GM23338 (cell line): ENCODE measurements around the gene TFCP2. TPM values are rescaled to one million over a fixed set of nuclear protein-coding genes. Genes with fewer than 3 reads are reported as not detected.
A peak's percentile ranks its signal among the peaks of the same experiment; 100 is the strongest.
"Not testable (repeated sequence)": the region's sequence is repeated elsewhere in the genome, so short reads cannot be mapped to it uniquely, and the experiment has no call there.

ENCODE experiments used
- ATAC-seq: fragments of 200-7000 bp; cut with Tn5 transposase; 3 replicates; pipeline ENCODE4 v1.9.1; 2020
- DNase-seq: peaks from one replicate; pipeline ENCODE4 v3.0.0-alpha.2; 2015; ENCODE audit warnings: low spot score
- H2AFZ ChIP-seq: fragments of 200-600 bp; sonication (generic); 2 replicates; pipeline ENCODE4 v1.8.0; 2016; ENCODE audit warnings: antibody characterized with exemption, mild to moderate bottlenecking, moderate library complexity
- H3F3A ChIP-seq: fragments of 200-600 bp; sonication (generic); replicated peaks from 2 replicates; pipeline ENCODE4 v1.8.0; 2017; ENCODE audit warnings: antibody characterized with exemption, mixed run types, low read depth
- H3K27ac ChIP-seq: fragments of 200-600 bp; sonication (generic); 2 replicates; pipeline ENCODE4 v1.6.1; 2016; ENCODE audit warnings: low read depth
- H3K27me3 ChIP-seq: fragments of 200-600 bp; sonication (generic); 2 replicates; pipeline ENCODE4 v1.8.0; 2016; ENCODE audit warnings: mild to moderate bottlenecking, mixed run types, moderate library complexity; ENCODE audit not compliant: insufficient read depth
- H3K36me3 ChIP-seq: fragments of 200-600 bp; sonication (generic); 2 replicates; pipeline ENCODE4 v1.8.0; 2016; ENCODE audit warnings: mild to moderate bottlenecking; ENCODE audit not compliant: insufficient read depth
- H3K4me1 ChIP-seq: fragments of 200-600 bp; sonication (generic); 2 replicates; pipeline ENCODE4 v1.8.0; 2016; ENCODE audit warnings: mild to moderate bottlenecking, moderate library complexity; ENCODE audit not compliant: insufficient read depth
- H3K4me2 ChIP-seq: fragments of 200-600 bp; sonication (generic); 2 replicates; pipeline ENCODE4 v1.7.1; 2017; ENCODE audit warnings: mixed run types
- H3K4me3 ChIP-seq: fragments of 200-600 bp; sonication (generic); 2 replicates; pipeline ENCODE4 v1.6.1; 2016; ENCODE audit warnings: mixed run types
- H3K79me2 ChIP-seq: fragments of 200-600 bp; sonication (generic); replicated peaks from 2 replicates; pipeline ENCODE4 v1.8.0; 2017; ENCODE audit warnings: mild to moderate bottlenecking; ENCODE audit not compliant: insufficient read depth
- H3K9me2 ChIP-seq: fragments of 200-600 bp; sonication (generic); 2 replicates; pipeline ENCODE4 v1.8.0; 2017; ENCODE audit not compliant: insufficient read depth
- H4K20me1 ChIP-seq: fragments of 200-600 bp; sonication (generic); replicated peaks from 2 replicates; pipeline ENCODE4 v1.8.0; 2017; ENCODE audit warnings: mild to moderate bottlenecking; ENCODE audit not compliant: insufficient read depth
- H3K27ac Mint-ChIP-seq: 2 replicates; pipeline ENCODE4 v1.8.0; 2020; ENCODE audit warnings: inconsistent platforms, mild to moderate bottlenecking, moderate library complexity, mixed read lengths
- H3K27me3 Mint-ChIP-seq: 3 replicates; pipeline ENCODE4 v1.8.0; 2022; ENCODE audit warnings: low read depth, mild to moderate bottlenecking, moderate library complexity, mixed read lengths, inconsistent platforms; ENCODE audit not compliant: insufficient read depth, poor library complexity
- H3K36me3 Mint-ChIP-seq: 3 replicates; pipeline ENCODE4 v1.8.0; 2021; ENCODE audit warnings: low read depth, mild to moderate bottlenecking, inconsistent platforms, moderate library complexity, mixed read lengths
- H3K4me1 Mint-ChIP-seq: 3 replicates; pipeline ENCODE4 v1.8.0; 2020; ENCODE audit warnings: mild to moderate bottlenecking, inconsistent platforms, mixed read lengths
- H3K4me3 Mint-ChIP-seq: 3 replicates; pipeline ENCODE4 v1.8.0; 2021; ENCODE audit warnings: moderate library complexity, mild to moderate bottlenecking, inconsistent platforms, mixed read lengths
- H3K9me3 Mint-ChIP-seq: 3 replicates; pipeline ENCODE4 v1.8.0; 2020; ENCODE audit warnings: moderate library complexity, mild to moderate bottlenecking, inconsistent platforms, mixed read lengths
- CREB1 ChIP-seq: fragments of 250-450 bp; sonication (Bioruptor Pico); IDR thresholded peaks from 2 replicates; pipeline ENCODE4 v1.5.0; 2020; ENCODE audit warnings: low read depth, mild to moderate bottlenecking, moderate library complexity
- CTCF ChIP-seq, 2 experiments: fragments of 200-600 bp in 1 of 2; sonication (generic) in 1 of 2; conservative IDR thresholded peaks; 2 replicates each; pipeline versions ENCODE4 v1.5.1 to v1.6.1; 2016 to 2017; ENCODE audit warnings: antibody characterized with exemption in 2 of 2, low read depth in 2 of 2, mild to moderate bottlenecking in 2 of 2, moderate library complexity in 1 of 2
- ETS1 ChIP-seq: IDR thresholded peaks from 2 replicates; pipeline ENCODE4 v1.6.1; 2016; ENCODE audit warnings: antibody characterized with exemption
- EZH2 ChIP-seq: fragments of 200-600 bp; sonication (generic); IDR thresholded peaks from one replicate; pipeline ENCODE4 v1.8.0; 2017; ENCODE audit warnings: antibody characterized with exemption, mild to moderate bottlenecking, low read depth; ENCODE audit not compliant: unreplicated experiment
- JUNB ChIP-seq: IDR thresholded peaks from one replicate; pipeline ENCODE4 v1.6.1; 2016; ENCODE audit warnings: antibody characterized with exemption; ENCODE audit not compliant: unreplicated experiment
- NANOG ChIP-seq: IDR thresholded peaks from 2 replicates; pipeline ENCODE4 v1.6.1; 2016; ENCODE audit warnings: antibody characterized with exemption, borderline replicate concordance
- ZNF462 ChIP-seq: fragments of 250-450 bp; sonication (Bioruptor Pico); IDR thresholded peaks from 2 replicates; pipeline ENCODE4 v1.5.0; 2020; ENCODE audit warnings: mild to moderate bottlenecking, moderate library complexity
- polyA plus RNA-seq: library from polyadenylated mRNA; unstranded; fragments of >200 nt; fragmentation: Nextera tagmentation; extraction: Ambion mirVana; gene quantifications from 2 replicates; pipeline ENCODE4 v1.2.1, GENCODE V29; 2016
- total RNA-seq: library from RNA; depleted of rRNA; stranded (reverse); fragments of >200 nt; shearing (Covaris generic); gene quantifications from 2 replicates; pipeline ENCODE4 v1.2.3, GENCODE V29; 2014

The TFCP2 gene
- total and polyA plus RNA-seq, 2 experiments from 2014 or later, result 15.2 to 30.5 TPM

DNA sequence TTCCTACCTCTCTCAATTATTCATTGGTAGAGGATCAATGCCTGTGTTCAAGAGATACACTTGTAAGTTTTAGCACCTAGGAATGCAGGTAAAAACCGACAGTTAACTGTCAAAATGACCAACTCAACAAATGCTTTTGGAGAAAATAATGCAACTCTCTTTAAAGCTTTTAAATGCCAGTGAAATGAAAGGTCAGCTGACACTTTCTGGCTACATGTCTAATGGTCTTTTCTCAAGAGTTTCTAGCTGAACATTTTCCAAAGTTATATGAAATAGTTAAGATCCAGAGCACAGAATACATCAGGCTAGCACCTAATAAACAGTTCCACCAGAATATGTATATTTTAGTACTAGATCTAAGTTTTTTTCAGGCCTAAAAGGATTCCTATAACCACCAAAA, 91.5 kb downstream of the TFCP2 start (continued):
- no peak for TF ChIP-seq CTCF (conservative IDR thresholded peaks at IDR 0.05; ENCODE audit: low read depth in 2 of 2)
- TF ChIP-seq ETS1, result no peak

- DNase-seq, result no peak
- peaks cover 2% of the 10 kb centered on the region; the same call in 1 of the 2 replicates for H3F3A ChIP-seq
- Mint-ChIP-seq H3K27ac (no peak overlapping the region), H3K9me3 (no peaks in the 10 kb centered on the region), H3K4me1 (peaks cover 17% of the 10 kb centered on the region), H3K27me3 (peaks cover 7% of the 10 kb centered on the region), H3K4me3 (no peak overlapping the region; the same call in 2 of the 3 replicates), H3K36me3 (peaks cover 14% of the 10 kb centered on the region)
- H3K27ac ChIP-seq, result 0 out of 2 replicates have a peak overlapping the region, but pooled peaks have one; percentile 39
- H3K9me2 ChIP-seq, result no peaks in the 10 kb centered on the region
- H4K20me1 ChIP-seq, result peaks cover 31% of the 10 kb centered on the region
- peaks cover 72% of the 10 kb centered on the region for H3K79me2 ChIP-seq
- H3K36me3 ChIP-seq, result no peaks in the 10 kb centered on the region
- H3K27me3 ChIP-seq, result no peaks in the 10 kb centered on the region
- no peak for ATAC-seq
- no peak overlapping the region for H3K4me2 ChIP-seq
- H3K4me1 ChIP-seq, result peaks cover 12% of the 10 kb centered on the region
- TF ChIP-seq EZH2 (no peak), ZNF462 (CRISPR knock-in tag) (no peak), JUNB (no peak), ETS1 (no peak), NANOG (no peak), CTCF (conservative IDR thresholded peaks at IDR 0.05; ENCODE audit: low read depth in 2 of 2) (no peak), CREB1 (CRISPR knock-in tag) (no peak)
- no peak overlapping the region for H2AFZ ChIP-seq
- H3K4me3 ChIP-seq, result no peak overlapping the region
Measured at GRCh38 chr12:51080136-51080535, 92.8 kb downstream of the TFCP2 start.

GRCh38 chr12:51078866-51079265, 94.1 kb downstream of the TFCP2 start:
- not testable (repeated sequence) for H3K36me3 ChIP-seq, H3K4me2 ChIP-seq, H3K27me3 Mint-ChIP-seq, H3K9me2 ChIP-seq, H3K27ac Mint-ChIP-seq, H3K9me3 Mint-ChIP-seq, H3K4me3 ChIP-seq, DNase-seq, H2AFZ ChIP-seq, ATAC-seq, H3K27ac ChIP-seq, H3K27me3 ChIP-seq, H3F3A ChIP-seq, H3K4me3 Mint-ChIP-seq
- Mint-ChIP-seq H3K4me1 (peaks cover 17% of the 10 kb centered on the region), H3K36me3 (peaks cover 18% of the 10 kb centered on the region)
- peaks cover 73% of the 10 kb centered on the region for H3K79me2 ChIP-seq
- H3K4me1 ChIP-seq, result peaks cover 12% of the 10 kb centered on the region
- H4K20me1 ChIP-seq, result peaks cover 31% of the 10 kb centered on the region
